Endothelial cell of umbilical vein (primary cell): ENCODE results near the gene ZBTB20. TPM values are rescaled to one million over a fixed set of nuclear protein-coding genes. Genes with fewer than 3 reads are reported as not detected.

Source experiments
- BruUV-seq: library from RNA; stranded (reverse); fragments of 400-500 nt; replicated peaks from 2 replicates; lab custom pipeline; 2021; lab: Mats Ljungman, UMichigan
- CTCF ChIA-PET: fragments of 300-600, 350-600 bp; sonication (Branson Sonifier 250); formaldehyde crosslinking; loops from one replicate; lab custom pipeline; 2021; ENCODE audit warnings: antibody characterized with exemption, inconsistent platforms; lab: Charles Lee
- POLR2A ChIA-PET: fragments of 300-600, 350-600 bp; sonication (Branson Sonifier 250); formaldehyde crosslinking; loops from one replicate; lab custom pipeline; 2021; ENCODE audit warnings: antibody characterized with exemption, inconsistent platforms; lab: Charles Lee
- DNase-seq: peaks from one replicate; pipeline ENCODE4 v3.0.0-alpha.2; 2011; ENCODE audit warnings: low read depth, low spot score
- FAIRE-seq: peaks from 2 replicates; lab custom pipeline; 2011; peaks lifted over from hg19 to GRCh38; lab: Jason Lieb, UNC
- H2AFZ ChIP-seq: 2 replicates; pipeline ENCODE4 v1.6.0; 2012; ENCODE audit warnings: low read depth, low read length, control low read depth, inconsistent platforms
- H3K27ac ChIP-seq: 2 replicates; pipeline ENCODE4 v1.5.1; 2011; ENCODE audit warnings: low read depth, mild to moderate bottlenecking, control low read depth, low read length, moderate library complexity; ENCODE audit not compliant: insufficient read depth
- H3K27me3 ChIP-seq, 2 experiments: 2 replicates each; pipeline versions ENCODE4 v1.6.0 to v1.6.1; 2011; ENCODE audit warnings: low read length in 2 of 2, mixed read lengths in 1 of 2; ENCODE audit not compliant: control insufficient read depth in 2 of 2, insufficient read depth in 2 of 2
- H3K36me3 ChIP-seq, 2 experiments: 2 replicates in 1 of 2; 3 replicates in 1 of 2; pipeline ENCODE4 v1.5.1; 2011; ENCODE audit warnings: low read length in 2 of 2, mild to moderate bottlenecking in 1 of 2, moderate library complexity in 1 of 2; ENCODE audit not compliant: control insufficient read depth in 2 of 2, insufficient read depth in 2 of 2; ENCODE audit errors: extremely low read depth in 1 of 2
- H3K4me1 ChIP-seq: 3 replicates; pipeline ENCODE4 v1.5.1; 2011; ENCODE audit warnings: mild to moderate bottlenecking, low read length; ENCODE audit not compliant: control insufficient read depth, insufficient read depth; ENCODE audit errors: extremely low read depth
- H3K4me2 ChIP-seq: 2 replicates; pipeline ENCODE4 v1.6.1; 2011; ENCODE audit warnings: low read length, control low read depth, mixed read lengths; ENCODE audit not compliant: insufficient read depth
- H3K4me3 ChIP-seq, 3 experiments: fragments of 200-600 bp in 1 of 3; sonication (generic), shearing (Covaris generic) in 1 of 3; replicated peaks in 1 of 3; 2 replicates each; pipeline ENCODE4 v1.5.1; 2011 to 2016; ENCODE audit warnings: control low read depth in 3 of 3, low read length in 3 of 3, mild to moderate bottlenecking in 2 of 3, inconsistent platforms in 1 of 3, low read depth in 1 of 3, moderate library complexity in 1 of 3; ENCODE audit not compliant: insufficient read depth in 1 of 3
- H3K79me2 ChIP-seq: 2 replicates; pipeline ENCODE4 v1.6.0; 2012; ENCODE audit warnings: low read length, inconsistent platforms; ENCODE audit not compliant: control insufficient read depth, insufficient read depth
- H3K9ac ChIP-seq: replicated peaks from 2 replicates; pipeline ENCODE3; 2011; ENCODE audit warnings: low read length, control low read depth; ENCODE audit not compliant: insufficient read depth; ENCODE audit errors: extremely low read depth
- H3K9me1 ChIP-seq: replicated peaks from 3 replicates; pipeline ENCODE4 v1.6.0; 2011; ENCODE audit warnings: mild to moderate bottlenecking, low read length; ENCODE audit not compliant: control insufficient read depth, insufficient read depth; ENCODE audit errors: extremely low read depth
- H3K9me3 ChIP-seq: replicated peaks from 2 replicates; pipeline ENCODE4 v1.5.1; 2012; ENCODE audit warnings: low read length, inconsistent platforms; ENCODE audit not compliant: control insufficient read depth, insufficient read depth
- H4K20me1 ChIP-seq: replicated peaks from 2 replicates; pipeline ENCODE3; 2011; ENCODE audit warnings: mild to moderate bottlenecking, low read length; ENCODE audit not compliant: control insufficient read depth, insufficient read depth; ENCODE audit errors: extremely low read depth
- EZH2 ChIP-seq: IDR thresholded peaks from 2 replicates; pipeline ENCODE4 v1.6.1; 2012; ENCODE audit warnings: borderline replicate concordance, low read depth, mild to moderate bottlenecking, moderate library complexity, low read length, inconsistent platforms; ENCODE audit not compliant: severe bottlenecking
- GATA2 ChIP-seq: IDR thresholded peaks from 2 replicates; pipeline ENCODE4 v1.7.0; 2011; ENCODE audit warnings: low read depth, mild to moderate bottlenecking, moderate library complexity, mixed read lengths, low read length; ENCODE audit not compliant: insufficient read length, insufficient read depth
- JUN ChIP-seq: IDR thresholded peaks from 2 replicates; pipeline ENCODE4 v1.6.1; 2011; ENCODE audit warnings: borderline replicate concordance, low read depth; ENCODE audit not compliant: insufficient read length, insufficient read depth
- MYC ChIP-seq: IDR thresholded peaks from one replicate; pipeline ENCODE4 v1.6.1; 2011; ENCODE audit warnings: mild to moderate bottlenecking, low read depth, low read length
- POLR2AphosphoS5 ChIP-seq: IDR thresholded peaks from 2 replicates; pipeline ENCODE4 v1.6.1; 2012; ENCODE audit warnings: low read depth, mild to moderate bottlenecking, control low read depth, low read length, moderate library complexity; ENCODE audit not compliant: insufficient read depth
- dilution Hi-C: fragments of 300-500 bp; cut with MboI; formaldehyde crosslinking; loops from one replicate; pipeline ENCODE4 v1.15.0; 2019; ENCODE audit warnings: low sequenced_read_pairs; ENCODE audit not compliant: extremely low pct_ligation_motif_present
- intact Hi-C: fragments of 100-400 bp; cut with micrococcal nuclease; formaldehyde crosslinking; loops from one replicate; pipeline ENCODE4 v1.10.0; 2022
- polyA plus RNA-seq, 4 experiments: library from polyadenylated mRNA; depleted of rRNA in 3 of 4; stranded (reverse) in 3 of 4; unstranded in 1 of 4; fragments of >200 nt; gene quantifications; 2 replicates each; pipeline versions ENCODE4 v1.2.1 to v1.2.3, GENCODE V29; 2011 to 2012; ENCODE audit warnings: missing spikeins in 1 of 4
- total RNA-seq: library from RNA; stranded (reverse); gene quantifications from 2 replicates; pipeline ENCODE4 v1.2.3, GENCODE V29; 2021
- TF ChIP-seq, protein P1 (sequence below), 2 donors: IDR thresholded peaks; 1 replicate in 1 of 2; 2 replicates in 1 of 2; pipeline ENCODE4 v1.5.1; 2011; ENCODE audit warnings: low read length in 2 of 2, mild to moderate bottlenecking in 2 of 2, moderate library complexity in 2 of 2, control low read depth in 1 of 2, inconsistent platforms in 1 of 2, low read depth in 1 of 2; ENCODE audit not compliant: insufficient read depth in 1 of 2; ENCODE audit errors: extremely low read depth in 1 of 2

The ZBTB20 gene
- total and polyA plus RNA-seq, 2 donors (not counting 3 experiments of a cell fraction or from before 2014, with no cell fraction given), result 2.1 to 20.5 TPM

DNA sequence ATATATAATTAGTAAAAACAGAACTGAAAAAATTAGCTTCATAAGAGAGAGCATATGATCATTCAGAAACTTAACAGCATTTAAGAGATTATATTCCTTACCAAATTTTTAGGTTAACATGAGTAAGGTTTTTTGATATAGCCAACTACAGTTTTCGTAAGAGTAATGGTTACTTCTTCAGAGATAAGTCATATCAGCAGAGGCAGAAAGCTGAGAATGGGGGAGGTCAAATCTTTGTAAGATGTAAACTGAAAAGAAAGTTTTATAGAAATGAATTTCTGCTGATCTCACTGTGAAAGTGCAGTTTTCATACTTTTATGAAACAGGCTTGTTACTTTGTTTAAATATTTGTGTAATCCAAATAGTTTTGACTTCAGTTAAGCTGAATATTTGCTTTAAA is 193.3 kb downstream of the ZBTB20 start:
- Histone ChIP-seq H3K9me1 (no peaks in the 10 kb centered on the region), H3K79me2 (no peaks in the 10 kb centered on the region), H3K27me3 (no peaks in the 10 kb centered on the region), H3K36me3 (no peaks in the 10 kb centered on the region), H3K4me3 (no peak overlapping the region), H3K4me1 (no peaks in the 10 kb centered on the region), H3K9ac (no peak overlapping the region), H4K20me1 (no peaks in the 10 kb centered on the region), H3K27ac (no peak overlapping the region), H3K4me2 (no peak overlapping the region), H3K9me3 (no peaks in the 10 kb centered on the region), H2AFZ (no peak overlapping the region)
- POLR2A ChIA-PET, result no interaction called here
- no peak for DNase-seq
- FAIRE-seq, result no peak
- CTCF ChIA-PET, result no interaction called here
- dilution Hi-C loops, result no loop called here
- TF ChIP-seq JUN, result no peak
- TF ChIP-seq, protein P1, sequence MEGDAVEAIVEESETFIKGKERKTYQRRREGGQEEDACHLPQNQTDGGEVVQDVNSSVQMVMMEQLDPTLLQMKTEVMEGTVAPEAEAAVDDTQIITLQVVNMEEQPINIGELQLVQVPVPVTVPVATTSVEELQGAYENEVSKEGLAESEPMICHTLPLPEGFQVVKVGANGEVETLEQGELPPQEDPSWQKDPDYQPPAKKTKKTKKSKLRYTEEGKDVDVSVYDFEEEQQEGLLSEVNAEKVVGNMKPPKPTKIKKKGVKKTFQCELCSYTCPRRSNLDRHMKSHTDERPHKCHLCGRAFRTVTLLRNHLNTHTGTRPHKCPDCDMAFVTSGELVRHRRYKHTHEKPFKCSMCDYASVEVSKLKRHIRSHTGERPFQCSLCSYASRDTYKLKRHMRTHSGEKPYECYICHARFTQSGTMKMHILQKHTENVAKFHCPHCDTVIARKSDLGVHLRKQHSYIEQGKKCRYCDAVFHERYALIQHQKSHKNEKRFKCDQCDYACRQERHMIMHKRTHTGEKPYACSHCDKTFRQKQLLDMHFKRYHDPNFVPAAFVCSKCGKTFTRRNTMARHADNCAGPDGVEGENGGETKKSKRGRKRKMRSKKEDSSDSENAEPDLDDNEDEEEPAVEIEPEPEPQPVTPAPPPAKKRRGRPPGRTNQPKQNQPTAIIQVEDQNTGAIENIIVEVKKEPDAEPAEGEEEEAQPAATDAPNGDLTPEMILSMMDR (IDR thresholded peaks at IDR 0.05; ENCODE audit: extremely low read depth in 1 of 2, insufficient read depth in 1 of 2, low read depth in 1 of 2, low read length in 2 of 2), result no peak
- no peak for TF ChIP-seq MYC
- no peak for TF ChIP-seq GATA2
- no peak for TF ChIP-seq POLR2AphosphoS5
- TF ChIP-seq EZH2, result no peak
- intact Hi-C loops, result no loop called here
- BruUV-seq, result no TSS peak
